Peyer's patch (tissue), 4 donors: ENCODE measurements around the gene MMP3.

Experiments used
- POLR2A ChIP-seq, 2 donors: fragments of 450-650 bp; IDR thresholded peaks; one replicate each; pipeline ENCODE4 v1.5.1; 2017; ENCODE audit warnings: antibody characterized with exemption in 2 of 2, mild to moderate bottlenecking in 2 of 2, moderate library complexity in 2 of 2
- TF ChIP-seq, protein P1 (sequence below), 6 experiments: fragments of 450-650 bp in 4 of 6; fragments of 200-600 bp in 2 of 6; sonication (generic) in 1 of 6; IDR thresholded peaks; one replicate each; pipeline ENCODE4 v1.5.1; 2017 to 2019; ENCODE audit warnings: antibody characterized with exemption in 6 of 6, mild to moderate bottlenecking in 3 of 6, moderate library complexity in 1 of 6

GRCh38 chr11:102832612-102833011 is 10.8 kb downstream of the MMP3 start:
- TF ChIP-seq, protein P1, sequence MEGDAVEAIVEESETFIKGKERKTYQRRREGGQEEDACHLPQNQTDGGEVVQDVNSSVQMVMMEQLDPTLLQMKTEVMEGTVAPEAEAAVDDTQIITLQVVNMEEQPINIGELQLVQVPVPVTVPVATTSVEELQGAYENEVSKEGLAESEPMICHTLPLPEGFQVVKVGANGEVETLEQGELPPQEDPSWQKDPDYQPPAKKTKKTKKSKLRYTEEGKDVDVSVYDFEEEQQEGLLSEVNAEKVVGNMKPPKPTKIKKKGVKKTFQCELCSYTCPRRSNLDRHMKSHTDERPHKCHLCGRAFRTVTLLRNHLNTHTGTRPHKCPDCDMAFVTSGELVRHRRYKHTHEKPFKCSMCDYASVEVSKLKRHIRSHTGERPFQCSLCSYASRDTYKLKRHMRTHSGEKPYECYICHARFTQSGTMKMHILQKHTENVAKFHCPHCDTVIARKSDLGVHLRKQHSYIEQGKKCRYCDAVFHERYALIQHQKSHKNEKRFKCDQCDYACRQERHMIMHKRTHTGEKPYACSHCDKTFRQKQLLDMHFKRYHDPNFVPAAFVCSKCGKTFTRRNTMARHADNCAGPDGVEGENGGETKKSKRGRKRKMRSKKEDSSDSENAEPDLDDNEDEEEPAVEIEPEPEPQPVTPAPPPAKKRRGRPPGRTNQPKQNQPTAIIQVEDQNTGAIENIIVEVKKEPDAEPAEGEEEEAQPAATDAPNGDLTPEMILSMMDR (IDR thresholded peaks at IDR 0.05) = no peak
- TF ChIP-seq POLR2A (IDR thresholded peaks at IDR 0.05) = no peak
